Panc1 (cell line): ENCODE data around the gene IFNAR1. TPM values are rescaled to one million over a fixed set of nuclear protein-coding genes. Genes with fewer than 3 reads are reported as not detected.

Experiments
- ATAC-seq: fragments of 200-7000 bp; cut with Tn5 transposase; 2 replicates; pipeline ENCODE4 v1.9.1; 2020; ENCODE audit warnings: mild to moderate bottlenecking, moderate library complexity
- BruUV-seq: library from RNA; stranded (reverse); fragments of 400-500 nt; replicated peaks from 2 replicates; lab custom pipeline; 2021; lab: Mats Ljungman, UMichigan
- CTCF ChIA-PET: fragments of 300-600 bp; sonication (Branson Sonifier 250); formaldehyde crosslinking; loops from one replicate; lab custom pipeline; 2022; ENCODE audit warnings: antibody characterized with exemption; lab: Charles Lee
- POLR2A ChIA-PET: fragments of 300-600 bp; sonication (Branson Sonifier 250); formaldehyde crosslinking; loops from one replicate; lab custom pipeline; 2022; ENCODE audit warnings: antibody characterized with exemption; lab: Charles Lee
- DNase-seq: peaks from one replicate; pipeline ENCODE4 v3.0.0-alpha.2; 2010; ENCODE audit warnings: low read depth, low spot score
- H3K27ac ChIP-seq: 2 replicates; pipeline ENCODE4 v1.5.1; 2011; ENCODE audit warnings: mild to moderate bottlenecking, low read length, inconsistent platforms
- H3K27me3 ChIP-seq: fragments of 200-500 bp; sonication (Bioruptor generic); 2 replicates; pipeline ENCODE4 v1.6.0; 2014; ENCODE audit warnings: low read length, inconsistent platforms; ENCODE audit not compliant: control insufficient read depth, insufficient read depth
- H3K36me3 ChIP-seq: fragments of 200-500 bp; sonication (Bioruptor generic); 2 replicates; pipeline ENCODE4 v1.5.1; 2014; ENCODE audit warnings: inconsistent platforms, mild to moderate bottlenecking, low read length, moderate library complexity; ENCODE audit not compliant: control insufficient read depth, insufficient read depth
- H3K4me1 ChIP-seq: 2 replicates; pipeline ENCODE4 v1.5.1; 2011; ENCODE audit warnings: inconsistent platforms, mild to moderate bottlenecking, low read length, moderate library complexity; ENCODE audit not compliant: control insufficient read depth, insufficient read depth
- H3K4me3 ChIP-seq, 2 experiments: 2 replicates each; pipeline ENCODE4 v1.5.1; 2011 to 2012; ENCODE audit warnings: low read depth in 2 of 2, low read length in 2 of 2, mild to moderate bottlenecking in 2 of 2, inconsistent platforms in 1 of 2, moderate library complexity in 1 of 2
- H3K9me3 ChIP-seq: fragments of 200-500 bp; sonication (Bioruptor generic); 2 replicates; pipeline ENCODE4 v1.5.1; 2014; ENCODE audit warnings: low read depth, mild to moderate bottlenecking, inconsistent platforms, low read length, moderate library complexity; ENCODE audit not compliant: control insufficient read depth, insufficient read depth
- POLR2AphosphoS5 ChIP-seq: IDR thresholded peaks from 2 replicates; pipeline ENCODE4 v1.6.1; 2012; ENCODE audit warnings: mild to moderate bottlenecking, low read depth, low read length, moderate library complexity
- REST ChIP-seq, 2 experiments: IDR thresholded peaks; 2 replicates each; pipeline ENCODE4 v1.6.1; 2011 to 2012; ENCODE audit warnings: low read depth in 2 of 2, control low read depth in 1 of 2, low read length in 1 of 2, mild to moderate bottlenecking in 1 of 2, moderate library complexity in 1 of 2; ENCODE audit not compliant: insufficient read depth in 1 of 2
- SIN3A ChIP-seq: IDR thresholded peaks from 2 replicates; pipeline ENCODE4 v1.6.1; 2012; ENCODE audit warnings: low read depth, mild to moderate bottlenecking, low read length, moderate library complexity, borderline replicate concordance; ENCODE audit not compliant: insufficient read depth
- TCF7L2 ChIP-seq: IDR thresholded peaks from 2 replicates; pipeline ENCODE4 v1.6.1; 2011; ENCODE audit warnings: mild to moderate bottlenecking, low read depth, low read length, inconsistent platforms
- in situ Hi-C: cut with HindIII; loops from 2 replicates; pipeline ENCODE4 v1.10.0; 2016; ENCODE audit warnings: low sequenced_read_pairs, low pct_unique_long_range_greater_than_20kb
- intact Hi-C: fragments of 100-400 bp; cut with micrococcal nuclease; formaldehyde crosslinking; loops from one replicate; pipeline ENCODE4 v1.10.0; 2022; ENCODE audit not compliant: unreplicated experiment
- total RNA-seq: library from RNA; stranded (reverse); gene quantifications from one replicate; pipeline ENCODE4 v1.2.1, GENCODE V29; 2021; ENCODE audit not compliant: unreplicated experiment
- TF ChIP-seq, protein P1 (sequence below): fragments of 450-650 bp; IDR thresholded peaks from 2 replicates; pipeline ENCODE4 v1.5.1; 2017; ENCODE audit warnings: mild to moderate bottlenecking

The IFNAR1 gene
- total RNA-seq, 1 experiment from 2014 or later: 23.8 TPM

DNA sequence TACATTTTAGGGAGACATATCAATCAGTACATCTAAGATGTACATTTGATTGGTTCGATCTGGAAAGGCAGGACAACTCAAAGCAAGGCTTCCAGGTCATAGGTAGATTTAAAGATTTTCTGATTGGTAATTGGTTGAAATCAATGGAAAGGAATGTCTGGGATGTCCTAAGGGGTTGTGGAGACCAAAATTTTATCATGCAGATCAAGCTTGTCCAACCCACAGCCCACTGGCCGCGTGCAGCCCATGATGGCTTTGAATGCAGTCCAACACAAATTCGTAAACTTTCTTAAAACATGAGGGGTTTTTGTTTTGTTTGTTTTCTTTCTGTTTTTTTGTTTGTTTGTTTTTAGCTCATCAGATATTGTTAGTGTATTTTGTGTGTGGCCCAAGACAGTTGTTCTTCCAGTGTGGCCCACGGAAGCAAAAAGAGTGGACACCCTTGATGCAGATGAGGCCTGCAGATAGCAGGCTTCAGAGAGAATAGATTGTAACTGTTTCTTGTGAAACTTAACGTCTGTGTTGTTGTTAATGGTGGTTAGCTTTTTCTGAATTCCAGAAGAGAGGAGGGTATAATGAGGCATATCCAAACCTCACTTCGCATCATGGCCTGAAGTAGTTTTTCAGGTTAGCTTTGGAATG is 3.1 kb downstream of the IFNAR1 start:
- no peak overlapping the region for H3K4me3 ChIP-seq
- no peak overlapping the region for H3K27ac ChIP-seq
- in situ Hi-C loops (no loop called here), intact Hi-C loops (no loop called here)
- peaks cover 2% of the 10 kb centered on the region; the same call in 1 of the 2 replicates for H3K36me3 ChIP-seq
- ATAC-seq (no peak), DNase-seq (no peak)
- H3K4me1 ChIP-seq: peaks cover 8% of the 10 kb centered on the region; the same call in 1 of the 2 replicates
- peaks cover 8% of the 10 kb centered on the region; the same call in 1 of the 2 replicates for H3K9me3 ChIP-seq
- TF ChIP-seq REST (IDR thresholded peaks at IDR 0.05; ENCODE audit: insufficient read depth in 1 of 2, low read depth in 2 of 2, low read length in 1 of 2): no peak
- POLR2A ChIA-PET: no interaction called here
- no TSS peak for BruUV-seq
- CTCF ChIA-PET: no interaction called here
- no peaks in the 10 kb centered on the region for H3K27me3 ChIP-seq

GRCh38 chr21:33330726-33331125 is 6.0 kb downstream of the IFNAR1 start:
- Histone ChIP-seq H3K4me1 (peaks cover 8% of the 10 kb centered on the region; the same call in 1 of the 2 replicates), H3K27ac (no peak overlapping the region), H3K9me3 (peaks cover 10% of the 10 kb centered on the region; the same call in 1 of the 2 replicates), H3K27me3 (no peaks in the 10 kb centered on the region), H3K4me3 (no peak overlapping the region), H3K36me3 (no peaks in the 10 kb centered on the region)
- intact Hi-C loops (no loop called here), in situ Hi-C loops (no loop called here)
- TF ChIP-seq, protein P1, sequence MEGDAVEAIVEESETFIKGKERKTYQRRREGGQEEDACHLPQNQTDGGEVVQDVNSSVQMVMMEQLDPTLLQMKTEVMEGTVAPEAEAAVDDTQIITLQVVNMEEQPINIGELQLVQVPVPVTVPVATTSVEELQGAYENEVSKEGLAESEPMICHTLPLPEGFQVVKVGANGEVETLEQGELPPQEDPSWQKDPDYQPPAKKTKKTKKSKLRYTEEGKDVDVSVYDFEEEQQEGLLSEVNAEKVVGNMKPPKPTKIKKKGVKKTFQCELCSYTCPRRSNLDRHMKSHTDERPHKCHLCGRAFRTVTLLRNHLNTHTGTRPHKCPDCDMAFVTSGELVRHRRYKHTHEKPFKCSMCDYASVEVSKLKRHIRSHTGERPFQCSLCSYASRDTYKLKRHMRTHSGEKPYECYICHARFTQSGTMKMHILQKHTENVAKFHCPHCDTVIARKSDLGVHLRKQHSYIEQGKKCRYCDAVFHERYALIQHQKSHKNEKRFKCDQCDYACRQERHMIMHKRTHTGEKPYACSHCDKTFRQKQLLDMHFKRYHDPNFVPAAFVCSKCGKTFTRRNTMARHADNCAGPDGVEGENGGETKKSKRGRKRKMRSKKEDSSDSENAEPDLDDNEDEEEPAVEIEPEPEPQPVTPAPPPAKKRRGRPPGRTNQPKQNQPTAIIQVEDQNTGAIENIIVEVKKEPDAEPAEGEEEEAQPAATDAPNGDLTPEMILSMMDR: no peak
- TF ChIP-seq POLR2AphosphoS5 (no peak), SIN3A (no peak), TCF7L2 (no peak), REST (IDR thresholded peaks at IDR 0.05; ENCODE audit: insufficient read depth in 1 of 2, low read depth in 2 of 2, low read length in 1 of 2) (no peak)
- CTCF ChIA-PET: no interaction called here
- no TSS peak for BruUV-seq
- DNase-seq (no peak), ATAC-seq (no peak)
- POLR2A ChIA-PET: no interaction called here
